Kasumi-1 (cell line): ENCODE results near the gene JOSD2.
"Not testable (repeated sequence)": the region's sequence is repeated elsewhere in the genome, so short reads cannot be mapped to it uniquely, and the experiment has no call there.

Experiments
- DNase-seq, 2 experiments: peaks; one replicate each; lab custom pipeline; 2025; lab: John Stamatoyannopoulos, UW

JOSD2 gene

GRCh38 chr19:50547385-50548190 lies 36.6 kb upstream of the JOSD2 start:
- no peak for DNase-seq

GRCh38 chr19:50546527-50547221 lies 35.7 kb upstream of the JOSD2 start:
- DNase-seq = no peak

DNA sequence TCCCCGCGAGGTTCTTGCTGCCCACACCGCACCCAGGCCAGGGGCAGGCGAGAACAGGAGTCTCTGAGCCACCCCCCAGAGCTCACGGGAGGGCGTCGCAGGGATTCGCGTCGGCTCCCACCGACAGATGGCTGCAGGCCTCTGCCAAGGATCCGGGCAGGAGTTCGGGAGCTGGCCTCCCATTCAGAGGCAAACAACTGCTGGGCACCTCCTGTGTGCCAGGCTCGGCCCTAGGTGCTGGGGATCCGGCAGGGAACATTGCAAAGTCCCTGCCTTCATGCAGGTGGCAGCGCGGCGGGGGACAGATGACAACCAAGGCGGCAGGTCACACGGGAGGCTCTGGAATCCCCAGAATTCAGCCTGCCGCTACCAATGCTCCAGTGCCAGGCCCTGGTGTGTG lies 32.0 kb upstream of the JOSD2 start:
- DNase-seq = no peak

- DNase-seq = peak; percentile 65 to 75
Measured at GRCh38 chr19:50537769-50538230, 26.8 kb upstream of the JOSD2 start.

GRCh38 chr19:50537306-50537685 lies 26.3 kb upstream of the JOSD2 start:
- DNase-seq = no peak

GRCh38 chr19:50536662-50537305 lies 25.8 kb upstream of the JOSD2 start:
- peak in 1 of 2 experiments; percentile 22 for DNase-seq

DNA sequence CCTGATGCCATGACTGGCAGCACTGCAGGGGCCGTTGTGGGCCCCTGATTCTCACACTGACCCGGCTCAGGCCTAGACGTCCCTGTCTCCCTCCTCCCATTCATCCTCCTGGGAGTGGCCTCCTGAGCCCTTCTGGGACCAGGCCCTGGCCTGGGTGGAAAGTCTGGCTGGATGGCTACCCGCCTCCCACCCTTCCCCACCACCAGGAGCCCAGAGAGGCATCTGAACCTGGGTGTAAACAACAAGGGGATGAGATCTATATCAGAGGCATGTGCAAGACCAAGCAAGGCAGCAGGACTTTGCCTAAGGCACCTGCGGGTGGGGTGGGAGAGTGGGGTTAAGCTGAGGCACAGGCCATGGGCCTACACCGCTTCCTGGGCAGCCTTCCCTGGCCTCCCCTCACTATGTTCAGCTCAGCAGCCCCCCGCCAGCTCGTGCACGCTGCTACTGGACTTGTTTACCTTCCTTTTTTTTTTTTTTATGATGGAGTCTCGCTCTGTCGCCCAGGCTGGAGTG lies 24.7 kb upstream of the JOSD2 start:
- DNase-seq = no peak

DNA sequence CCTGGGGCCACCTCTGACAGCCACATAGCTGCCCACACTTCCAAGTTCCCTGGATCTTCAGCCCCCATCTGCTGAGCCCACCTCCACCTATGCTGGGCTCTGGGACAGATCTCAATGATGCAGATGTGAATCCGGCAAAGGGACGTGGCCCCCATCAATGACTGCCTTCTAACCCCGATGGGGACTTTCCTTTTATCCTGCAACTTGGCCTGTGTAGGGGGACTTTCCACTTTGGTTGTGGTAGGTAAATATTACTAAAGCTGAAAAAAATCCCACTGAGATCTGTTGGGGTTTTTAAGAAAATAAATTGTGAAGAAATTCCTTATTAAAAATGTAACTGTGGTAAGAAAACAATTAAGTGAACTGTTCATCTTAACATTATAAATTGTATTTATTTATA lies 23.5 kb upstream of the JOSD2 start:
- no peak for DNase-seq

DNA sequence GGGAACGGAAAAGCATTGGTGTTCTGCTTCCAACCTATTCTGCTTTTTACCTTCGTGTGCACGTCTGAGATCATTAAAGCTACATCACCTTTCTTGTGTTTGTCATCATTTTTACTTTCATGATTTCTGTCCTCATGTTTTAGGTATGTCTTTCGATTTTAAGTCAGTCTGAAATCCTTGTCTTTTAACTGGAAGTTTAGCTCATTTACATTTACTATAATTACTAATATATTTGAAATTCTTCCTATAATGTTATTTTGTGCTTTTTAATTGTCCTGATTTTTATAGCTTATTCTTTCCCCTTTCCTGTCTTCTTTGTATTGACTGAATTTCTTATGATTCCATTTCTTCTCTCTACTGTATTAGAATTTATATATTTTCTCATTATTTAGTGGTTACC lies 22.0 kb upstream of the JOSD2 start:
- no peak for DNase-seq

DNA sequence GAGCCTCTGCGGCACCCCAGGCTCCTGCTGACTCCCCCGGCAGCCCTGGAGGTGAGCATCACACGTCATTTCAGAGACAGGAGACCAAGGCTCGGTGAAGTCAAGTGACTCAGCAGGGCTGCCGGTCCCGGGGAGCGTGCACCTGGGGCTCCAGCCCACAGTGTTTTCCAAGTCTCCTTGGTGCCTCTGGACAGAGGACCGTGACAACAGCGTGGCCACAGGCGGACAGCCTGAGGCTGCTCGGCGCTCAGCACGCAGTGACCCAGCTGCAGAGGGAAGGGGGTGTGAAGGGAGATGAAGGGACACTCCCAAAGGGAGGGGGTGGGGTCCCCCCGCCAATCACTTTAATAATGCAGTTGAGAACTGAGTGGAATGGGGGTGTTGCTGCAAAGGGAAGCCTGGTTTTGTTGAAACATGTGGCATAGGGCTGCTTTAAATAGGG lies 20.2 kb upstream of the JOSD2 start:
- no peak for DNase-seq

GRCh38 chr19:50528052-50528451 lies 17.1 kb upstream of the JOSD2 start:
- not testable (repeated sequence) for DNase-seq

DNA sequence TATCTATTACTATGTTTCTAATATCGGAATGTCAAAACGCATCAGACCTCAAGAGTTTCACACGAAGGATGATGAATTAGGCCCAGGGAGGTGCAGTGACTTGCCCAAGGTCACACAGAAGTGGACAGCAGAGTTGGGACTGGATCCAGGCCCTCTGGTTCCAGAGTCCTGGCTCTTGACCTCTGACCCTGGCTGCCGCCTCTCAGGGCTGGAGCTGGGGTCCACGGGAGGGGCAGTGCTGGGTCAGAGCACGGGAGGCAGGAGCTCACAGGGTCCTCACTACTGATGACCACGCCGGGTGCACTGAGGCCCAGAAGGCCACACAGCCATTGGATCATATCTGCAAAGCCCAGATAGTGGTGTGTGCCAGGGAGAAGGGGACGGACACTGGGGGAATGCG lies 11.9 kb upstream of the JOSD2 start:
- DNase-seq = no peak

- DNase-seq = no peak
Measured at GRCh38 chr19:50520822-50521465, 10.0 kb upstream of the JOSD2 start.

- DNase-seq = no peak
Measured at GRCh38 chr19:50519006-50519575, 8.1 kb upstream of the JOSD2 start.

- DNase-seq = no peak
Measured at GRCh38 chr19:50518091-50519005, 7.4 kb upstream of the JOSD2 start.

DNA sequence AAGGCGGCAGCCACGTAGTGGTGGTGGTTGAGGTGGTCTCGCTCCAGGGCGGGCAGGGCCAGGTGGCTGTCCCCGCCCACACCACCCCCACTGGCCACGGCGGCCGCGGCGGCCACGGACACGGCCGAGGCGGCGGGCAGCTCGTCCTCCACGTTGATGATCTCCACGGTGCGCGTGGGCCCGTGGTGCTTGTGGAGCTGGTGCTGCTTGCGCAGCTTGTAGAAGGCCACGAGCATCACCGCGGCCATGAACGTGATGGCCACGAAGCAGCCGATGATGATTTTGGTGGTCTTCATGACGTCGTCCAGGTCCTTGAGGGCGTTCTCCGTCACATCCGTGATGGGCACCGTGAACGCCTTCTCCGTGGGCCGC lies 6.7 kb upstream of the JOSD2 start:
- no peak for DNase-seq

- no peak for DNase-seq
Measured at GRCh38 chr19:50516964-50517703, 6.1 kb upstream of the JOSD2 start.

DNA sequence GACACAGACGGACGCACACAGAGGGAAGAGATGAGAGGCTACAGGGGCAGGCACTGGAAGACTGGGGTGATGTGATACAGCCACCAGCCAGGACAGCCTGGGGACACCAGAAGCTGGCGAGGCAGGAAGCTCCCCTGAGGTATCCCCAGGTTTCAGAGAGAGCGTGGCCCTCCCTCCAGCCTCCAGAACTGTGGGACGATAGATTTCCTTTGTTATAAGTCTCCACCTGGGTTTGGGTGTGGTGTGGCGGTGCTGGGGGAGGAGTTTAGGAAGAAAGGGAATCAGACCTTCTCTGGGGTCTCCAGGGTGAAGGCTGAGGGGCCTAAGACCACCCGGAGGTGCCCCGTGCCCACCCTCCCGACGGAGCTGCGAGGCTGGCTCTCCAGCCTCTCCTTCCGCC lies 5.5 kb upstream of the JOSD2 start:
- no peak for DNase-seq

- DNase-seq = no peak
Measured at GRCh38 chr19:50515168-50515561, 4.2 kb upstream of the JOSD2 start.
